Measurements from ENCODE around the gene KLHL6. TPM values are rescaled to one million over a fixed set of nuclear protein-coding genes. Genes with fewer than 3 reads are reported as not detected.

KLHL6 gene
- total and polyA plus RNA-seq, 2 experiments from 2014 or later, result 0.17 TPM; not detected in 1

DNA sequence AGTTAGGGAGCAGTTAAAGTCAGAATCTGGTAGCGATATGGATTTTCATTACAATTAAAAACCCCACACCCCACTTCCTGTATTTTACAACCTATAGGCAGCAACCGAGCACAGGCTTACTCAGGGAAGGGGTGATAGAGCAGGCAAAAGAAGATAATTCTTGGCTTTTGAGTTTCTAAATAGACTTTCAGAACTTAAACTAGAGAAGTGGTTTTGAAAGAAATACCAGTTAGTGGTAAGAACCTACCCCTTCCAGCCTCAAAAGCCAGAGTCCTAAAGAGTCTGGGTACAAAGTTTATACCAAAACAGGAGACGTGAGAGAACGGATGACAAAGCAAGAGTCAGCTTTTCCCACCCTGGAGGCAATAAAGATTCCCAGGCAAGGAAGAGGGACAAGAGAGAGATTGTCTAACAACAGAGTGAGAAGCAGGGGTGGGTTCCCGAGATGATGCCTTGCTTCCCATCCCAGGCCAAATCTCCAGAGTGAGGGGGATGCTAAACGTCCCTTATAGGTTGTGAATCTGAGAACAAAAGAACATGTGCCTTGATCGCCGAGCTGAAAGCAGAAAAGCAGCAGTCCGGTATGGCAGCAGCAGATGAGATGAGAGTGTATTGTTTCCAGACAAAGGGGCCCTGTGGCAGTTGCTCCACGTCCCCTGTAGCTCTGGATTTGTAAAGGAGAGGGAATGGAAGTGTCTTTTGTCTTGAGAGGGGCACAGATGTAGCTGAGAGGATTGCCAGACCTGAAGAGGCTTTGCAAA is 36.8 kb downstream of the KLHL6 start:
- WGBS (ENCODE audit: low lambda C conversion rate, missing lambda C conversion rate), result 54% methylated on average over 10 of the region's 10 CpGs
- Histone ChIP-seq H2AFZ (peak overlapping the region; percentile 14), H3K4me2 (peak overlapping the region; percentile 32)

DNA sequence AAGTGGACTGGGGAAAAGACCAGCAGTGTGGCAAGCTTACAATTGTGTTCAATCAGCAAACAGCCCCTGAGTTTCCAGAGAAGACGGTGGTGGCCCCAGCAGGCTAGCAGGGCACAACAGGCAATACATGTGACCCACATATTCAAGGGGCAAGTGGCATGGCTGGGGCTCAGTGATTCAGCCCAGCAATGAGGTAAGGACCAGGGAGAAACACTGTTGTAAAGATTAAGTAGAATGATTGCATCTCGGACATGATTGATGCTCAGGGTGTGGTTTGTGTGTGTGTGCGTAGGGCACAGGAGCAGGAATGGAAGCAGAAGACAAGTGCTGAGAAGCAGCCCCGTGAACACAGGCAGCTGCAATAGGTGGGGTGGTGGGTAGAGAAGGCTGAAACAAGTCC is 37.9 kb downstream of the KLHL6 start:
- TF ChIP-seq, protein P1, sequence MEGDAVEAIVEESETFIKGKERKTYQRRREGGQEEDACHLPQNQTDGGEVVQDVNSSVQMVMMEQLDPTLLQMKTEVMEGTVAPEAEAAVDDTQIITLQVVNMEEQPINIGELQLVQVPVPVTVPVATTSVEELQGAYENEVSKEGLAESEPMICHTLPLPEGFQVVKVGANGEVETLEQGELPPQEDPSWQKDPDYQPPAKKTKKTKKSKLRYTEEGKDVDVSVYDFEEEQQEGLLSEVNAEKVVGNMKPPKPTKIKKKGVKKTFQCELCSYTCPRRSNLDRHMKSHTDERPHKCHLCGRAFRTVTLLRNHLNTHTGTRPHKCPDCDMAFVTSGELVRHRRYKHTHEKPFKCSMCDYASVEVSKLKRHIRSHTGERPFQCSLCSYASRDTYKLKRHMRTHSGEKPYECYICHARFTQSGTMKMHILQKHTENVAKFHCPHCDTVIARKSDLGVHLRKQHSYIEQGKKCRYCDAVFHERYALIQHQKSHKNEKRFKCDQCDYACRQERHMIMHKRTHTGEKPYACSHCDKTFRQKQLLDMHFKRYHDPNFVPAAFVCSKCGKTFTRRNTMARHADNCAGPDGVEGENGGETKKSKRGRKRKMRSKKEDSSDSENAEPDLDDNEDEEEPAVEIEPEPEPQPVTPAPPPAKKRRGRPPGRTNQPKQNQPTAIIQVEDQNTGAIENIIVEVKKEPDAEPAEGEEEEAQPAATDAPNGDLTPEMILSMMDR (IDR thresholded peaks at IDR 0.05; ENCODE audit: poor library complexity), result no peak
- no peak for TF ChIP-seq EZH2phosphoT487 (IDR thresholded peaks at IDR 0.05; ENCODE audit: low read depth, severe bottlenecking, unreplicated experiment)
- no peak for TF ChIP-seq EZH2 (IDR thresholded peaks at IDR 0.05; ENCODE audit: borderline replicate concordance)
- no peak overlapping the region for H2AFZ ChIP-seq
- DNase-seq (ENCODE audit: low spot score), result peak; percentile 30
- H3K79me2 ChIP-seq, result no peaks in the 10 kb centered on the region
- H3K4me2 ChIP-seq, result no peak overlapping the region
- peak overlapping the region; percentile 22 for H3K27ac ChIP-seq
- no peaks in the 10 kb centered on the region for H3K9me2 ChIP-seq (replicated peaks; ENCODE audit: insufficient read depth)
- no peaks in the 10 kb centered on the region for H3K27me3 ChIP-seq
- no peak overlapping the region for H3K4me3 ChIP-seq
- peaks cover 23% of the 10 kb centered on the region for H3K4me1 ChIP-seq (ENCODE audit: insufficient read depth)
- no peaks in the 10 kb centered on the region for H3K36me3 ChIP-seq (replicated peaks; ENCODE audit: insufficient read depth, low read depth)
- no peaks in the 10 kb centered on the region for H4K20me1 ChIP-seq (ENCODE audit: insufficient read depth, poor library complexity, severe bottlenecking)
- no peaks in the 10 kb centered on the region for H3K9me3 ChIP-seq (ENCODE audit: low read depth)
- 87% methylated on average over 4 of the region's 4 CpGs for WGBS (ENCODE audit: low lambda C conversion rate, missing lambda C conversion rate)

More for the DNA sequence above, 36.8 kb downstream of the KLHL6 start:
- Histone ChIP-seq H4K20me1 (ENCODE audit: insufficient read depth, poor library complexity, severe bottlenecking) (no peaks in the 10 kb centered on the region), H3K4me3 (no peak overlapping the region), H3K9me2 (replicated peaks; ENCODE audit: insufficient read depth) (no peaks in the 10 kb centered on the region), H3K4me1 (ENCODE audit: insufficient read depth) (peaks cover 23% of the 10 kb centered on the region), H3K9me3 (ENCODE audit: low read depth) (no peaks in the 10 kb centered on the region), H3K27me3 (no peaks in the 10 kb centered on the region), H3K27ac (peak overlapping the region; percentile 92), H3K36me3 (replicated peaks; ENCODE audit: insufficient read depth, low read depth) (no peaks in the 10 kb centered on the region), H3K79me2 (no peaks in the 10 kb centered on the region)
- TF ChIP-seq EZH2phosphoT487 (IDR thresholded peaks at IDR 0.05; ENCODE audit: low read depth, severe bottlenecking, unreplicated experiment), result no peak
- TF ChIP-seq, protein P1 (IDR thresholded peaks at IDR 0.05; ENCODE audit: poor library complexity), result no peak
- TF ChIP-seq EZH2 (IDR thresholded peaks at IDR 0.05; ENCODE audit: borderline replicate concordance), result no peak
- no peak for DNase-seq (ENCODE audit: low spot score)

DNA sequence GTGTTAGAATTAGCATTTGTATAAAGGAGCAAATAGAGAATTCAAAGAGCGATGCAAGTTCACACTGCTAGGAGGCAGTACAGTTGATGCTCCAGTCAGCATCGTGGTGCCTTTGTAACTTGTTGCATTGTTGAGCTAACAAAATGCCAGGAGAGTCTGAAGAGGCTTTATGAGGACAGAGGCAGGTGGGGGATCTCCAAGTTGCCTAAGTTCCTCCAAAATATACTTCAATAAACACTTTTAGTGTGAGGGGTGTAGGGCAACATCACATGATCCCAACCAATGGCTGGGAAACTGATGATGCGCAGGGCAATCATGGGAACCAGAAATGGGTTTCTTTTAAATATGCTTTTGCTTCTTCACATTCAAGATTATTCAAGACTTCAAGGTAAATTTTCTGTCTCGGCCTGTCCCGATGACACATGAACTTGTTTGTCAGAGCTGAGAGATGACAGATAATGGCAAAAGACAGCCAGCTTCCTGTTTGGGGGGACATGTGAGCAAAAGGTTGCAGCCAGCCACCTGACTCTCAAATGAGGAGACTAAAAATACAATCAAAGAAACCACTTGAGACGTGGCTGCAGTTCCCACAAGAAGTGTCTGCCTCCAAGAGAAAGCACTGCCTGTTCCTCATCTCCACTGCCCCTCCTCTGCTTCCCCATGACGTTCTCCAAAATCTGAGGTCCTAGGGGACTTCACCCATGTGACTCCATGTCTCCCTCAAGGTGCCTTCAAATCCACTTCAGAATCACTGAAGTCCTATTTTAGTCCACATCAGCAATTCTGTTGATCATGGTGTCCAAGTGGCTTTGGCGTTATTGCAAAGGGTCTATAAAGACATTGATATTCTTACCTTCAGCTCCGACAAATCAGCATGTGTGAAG is 39.3 kb downstream of the KLHL6 start:
- Histone ChIP-seq H3K4me2 (no peak overlapping the region), H3K79me2 (no peaks in the 10 kb centered on the region), H3K9me3 (ENCODE audit: low read depth) (no peaks in the 10 kb centered on the region), H3K4me1 (ENCODE audit: insufficient read depth) (peaks cover 29% of the 10 kb centered on the region), H3K27me3 (no peaks in the 10 kb centered on the region), H3K4me3 (no peak overlapping the region), H3K36me3 (replicated peaks; ENCODE audit: insufficient read depth, low read depth) (no peaks in the 10 kb centered on the region), H4K20me1 (ENCODE audit: insufficient read depth, poor library complexity, severe bottlenecking) (no peaks in the 10 kb centered on the region), H3K9me2 (replicated peaks; ENCODE audit: insufficient read depth) (no peaks in the 10 kb centered on the region), H2AFZ (no peak overlapping the region), H3K27ac (no peak overlapping the region)
- no peak for TF ChIP-seq EZH2 (IDR thresholded peaks at IDR 0.05; ENCODE audit: borderline replicate concordance)
- no peak for TF ChIP-seq EZH2phosphoT487 (IDR thresholded peaks at IDR 0.05; ENCODE audit: low read depth, severe bottlenecking, unreplicated experiment)
- TF ChIP-seq, protein P1 (IDR thresholded peaks at IDR 0.05; ENCODE audit: poor library complexity), result no peak
- DNase-seq (ENCODE audit: low spot score), result no peak
- 90% methylated on average over 9 of the region's 9 CpGs for WGBS (ENCODE audit: low lambda C conversion rate, missing lambda C conversion rate)
